GM18868 (cell line): ENCODE measurements around the gene MYH15.
A peak's percentile ranks its signal among the peaks of the same experiment; 100 is the strongest.

ENCODE experiments used
- ATAC-seq: cut with Tn5 transposase; IDR thresholded peaks from one replicate; pipeline ENCODE4 v1.9.1; 2021; ENCODE audit warnings: mild to moderate bottlenecking, moderate library complexity; ENCODE audit not compliant: unreplicated experiment

MYH15 gene

DNA sequence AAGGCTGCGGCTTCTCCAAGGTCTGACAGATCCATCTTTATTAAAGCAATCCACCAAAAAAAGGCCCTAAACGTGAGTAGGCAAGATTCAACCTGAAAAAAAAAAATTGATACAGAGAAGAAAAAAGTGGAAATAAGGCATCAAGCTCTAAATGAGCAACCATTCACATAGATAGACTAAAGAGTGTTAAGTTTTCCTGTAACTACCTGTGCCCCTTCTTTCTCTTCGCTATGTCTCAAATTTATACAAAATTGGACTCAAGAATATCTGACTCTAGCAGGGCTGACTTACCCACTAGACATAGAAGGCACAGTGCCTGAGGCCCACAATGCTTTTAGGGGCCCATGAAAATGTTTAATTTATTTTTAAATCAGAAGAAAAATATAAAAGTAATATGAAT is at the start of gene MYH15:
TSS of gene MYH15 (minus strand) at position 101 of the 400 bp plus-strand sequence. CDS start at position 35, 66 bp downstream.
- no peak for ATAC-seq

DNA sequence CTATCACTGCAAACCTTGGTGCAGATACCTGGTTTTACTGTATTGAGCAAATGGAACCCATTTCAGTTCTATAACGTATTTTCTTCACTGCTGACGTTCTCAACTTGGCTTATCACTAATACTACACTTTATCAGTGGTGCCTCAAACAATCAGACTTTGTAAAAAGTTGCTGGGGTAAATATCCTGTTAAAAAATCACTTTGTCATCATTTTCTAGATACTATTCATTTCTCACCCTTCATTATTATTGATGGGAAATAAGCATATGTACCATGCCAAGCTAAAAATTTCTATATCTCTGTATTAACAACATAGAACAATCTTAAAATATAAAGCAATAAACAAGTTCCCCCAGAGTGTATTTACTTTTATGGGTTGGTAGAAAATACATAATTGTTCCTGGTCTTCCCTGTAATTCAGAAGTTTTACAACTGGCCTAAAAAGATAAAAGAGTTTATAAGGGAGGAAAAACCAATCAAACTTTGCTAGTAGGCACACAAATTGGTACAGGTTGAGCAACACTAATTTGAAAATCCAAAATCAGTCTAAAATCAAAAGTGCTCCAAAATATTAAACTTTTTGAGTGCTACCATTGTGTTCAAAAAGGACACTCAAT is 45.7 kb upstream of the MYH15 start:
- no peak for ATAC-seq

DNA sequence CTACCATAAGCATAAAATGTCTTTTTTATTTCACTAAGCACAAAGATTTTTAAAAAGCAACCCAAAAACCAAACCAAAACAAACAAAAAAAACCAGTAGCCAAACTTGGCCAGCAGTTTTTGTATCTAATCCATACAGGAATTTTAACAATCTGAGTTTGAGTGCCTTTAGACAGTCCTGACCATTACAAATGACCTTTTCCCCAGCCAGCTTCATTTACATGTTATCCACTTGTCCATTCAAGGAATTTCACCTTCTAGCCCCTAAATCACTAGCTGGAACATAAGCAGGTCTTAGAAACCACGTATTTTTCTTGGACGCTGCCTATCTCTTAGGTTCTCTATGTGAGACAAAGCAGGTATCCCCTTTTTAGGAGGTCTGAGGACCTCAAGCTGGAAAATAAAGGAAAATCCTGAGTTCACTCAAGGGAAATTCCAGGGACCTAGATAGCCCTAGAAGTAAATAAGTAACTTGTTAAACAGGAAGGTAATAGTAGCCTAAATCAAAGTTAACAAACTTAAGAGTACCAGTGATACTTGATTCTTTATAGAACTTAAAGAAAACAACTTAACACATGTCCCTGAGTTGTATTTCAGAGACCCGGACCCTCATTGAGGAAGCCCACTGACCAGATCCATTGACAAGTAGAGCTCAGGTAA is 44.6 kb upstream of the MYH15 start:
- no peak for ATAC-seq

- no peak for ATAC-seq
Observed at GRCh38 chr3:108554229-108554628, 43.8 kb upstream of the MYH15 start.

- ATAC-seq, result peak; percentile 76
Observed at GRCh38 chr3:108552267-108553159, 42.1 kb upstream of the MYH15 start.

DNA sequence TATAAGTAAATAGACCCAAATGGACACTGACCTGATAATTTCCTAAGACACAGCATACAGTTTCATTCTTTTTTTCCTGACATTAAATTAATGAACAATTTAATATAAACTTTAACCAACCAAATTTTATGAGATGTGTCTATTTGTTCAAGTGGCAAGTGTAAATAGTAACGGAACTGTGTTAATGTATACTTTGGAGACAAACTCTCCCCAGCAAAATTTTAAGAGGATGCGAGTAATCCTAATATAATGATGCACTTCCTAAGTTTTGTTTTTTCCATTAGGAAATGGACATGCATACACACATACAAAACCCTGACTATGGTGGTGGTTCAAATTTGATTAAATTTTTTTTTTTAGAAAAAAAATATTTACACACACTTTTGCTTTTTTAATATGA is 38.5 kb upstream of the MYH15 start:
- no peak for ATAC-seq

DNA sequence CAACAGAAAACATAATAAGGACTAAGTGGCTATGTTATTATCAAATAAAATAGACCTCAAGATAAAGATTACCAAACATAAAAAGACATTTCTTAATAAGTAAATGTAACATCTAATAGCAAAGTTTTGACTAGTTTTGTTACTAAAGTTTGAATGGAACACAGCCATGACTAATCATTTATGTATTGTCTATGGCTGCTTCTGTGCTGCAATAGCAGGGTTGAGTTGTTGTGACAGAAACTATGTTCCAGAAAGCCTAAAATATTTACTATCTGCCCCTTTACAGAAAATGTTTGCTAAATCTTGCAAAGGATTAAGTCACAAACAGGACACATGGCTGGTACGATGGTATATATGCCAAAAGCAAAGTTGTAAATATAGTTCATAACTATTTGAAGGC is 37.9 kb upstream of the MYH15 start:
- ATAC-seq, result no peak

DNA sequence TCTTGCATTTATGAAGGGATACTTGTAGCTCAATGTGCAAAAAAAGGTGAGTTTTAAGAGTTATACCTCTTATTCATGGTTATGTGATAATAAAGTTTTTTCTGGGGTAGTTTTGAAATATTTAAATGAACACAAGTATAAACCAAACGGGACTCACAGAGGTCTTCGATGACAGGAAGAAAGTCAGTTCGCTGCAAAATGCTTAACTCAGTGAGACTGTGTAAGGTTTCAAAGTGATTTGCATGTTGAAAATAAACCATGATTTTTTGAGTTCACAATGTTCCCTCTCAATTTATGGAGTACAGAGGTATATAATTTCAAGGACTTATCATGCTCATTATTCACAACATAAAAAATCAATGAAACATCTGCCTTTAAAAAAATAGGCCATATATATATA is 36.3 kb upstream of the MYH15 start:
- no peak for ATAC-seq

DNA sequence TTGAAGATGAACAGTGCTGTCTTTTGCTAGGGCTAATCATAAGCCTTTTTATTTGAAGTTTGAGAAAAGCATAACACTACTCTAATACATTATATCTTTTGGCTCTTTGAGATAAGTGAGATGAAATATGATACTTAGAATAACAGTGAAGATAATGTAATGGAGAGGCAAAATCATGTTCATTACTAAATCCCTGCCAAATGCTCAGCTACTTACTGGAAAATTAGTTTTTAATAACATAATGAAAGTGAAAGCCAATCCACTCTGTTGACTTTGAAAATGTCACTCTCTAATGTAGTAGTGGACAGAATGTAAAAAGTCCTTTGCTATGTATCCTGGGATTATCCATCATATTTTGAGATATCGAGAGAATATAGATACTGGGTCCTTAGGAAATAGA is 35.9 kb upstream of the MYH15 start:
- no peak for ATAC-seq

GRCh38 chr3:108538083-108538482 is 27.7 kb upstream of the MYH15 start:
- no peak for ATAC-seq

GRCh38 chr3:108528459-108529252 is 18.3 kb upstream of the MYH15 start:
- ATAC-seq, result peak; percentile 92

- ATAC-seq, result no peak
Observed at GRCh38 chr3:108527817-108528216, 17.4 kb upstream of the MYH15 start.

GRCh38 chr3:108527109-108527508 is 16.7 kb upstream of the MYH15 start:
- no peak for ATAC-seq

DNA sequence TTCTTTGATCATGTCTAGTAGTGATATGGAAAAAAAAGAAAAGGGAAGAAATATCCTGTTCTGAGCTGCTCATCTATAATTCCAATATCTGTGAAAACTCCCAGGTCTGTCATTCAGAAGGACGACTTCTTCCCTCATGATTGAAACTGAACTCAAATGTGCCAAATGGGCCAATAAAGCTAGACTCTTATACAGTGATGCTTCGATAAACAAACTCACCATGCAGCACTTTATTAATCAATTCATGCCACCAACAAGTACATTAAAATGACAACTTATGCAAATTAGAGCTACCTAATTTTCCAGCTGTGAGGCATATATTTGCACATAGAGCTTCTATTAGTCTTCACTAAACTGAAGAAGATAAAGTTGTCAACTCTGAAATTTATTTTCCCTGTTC is 15.6 kb upstream of the MYH15 start:
- ATAC-seq, result no peak

GRCh38 chr3:108525256-108525655 is 14.9 kb upstream of the MYH15 start:
- no peak for ATAC-seq

GRCh38 chr3:108524537-108524936 is 14.1 kb upstream of the MYH15 start:
- no peak for ATAC-seq

DNA sequence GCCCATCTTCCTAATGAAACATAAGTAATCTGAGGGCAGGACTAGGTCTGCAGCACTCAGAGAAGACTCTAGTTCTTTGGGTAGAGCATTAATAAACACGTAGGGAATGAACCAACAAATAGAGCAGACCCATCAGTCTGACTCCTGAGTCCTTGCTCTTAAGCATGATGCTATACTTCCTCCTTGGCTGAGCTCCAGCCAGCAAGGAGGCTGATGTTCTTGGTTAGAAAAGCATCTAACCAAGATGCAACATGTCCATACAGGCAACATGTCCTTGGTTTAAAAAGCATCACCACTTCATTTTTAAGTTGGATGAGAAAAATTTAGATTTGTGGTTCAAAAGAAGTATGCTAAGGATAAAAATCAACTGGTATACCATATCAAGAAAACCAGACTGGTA is 8.5 kb upstream of the MYH15 start:
- no peak for ATAC-seq

- ATAC-seq, result no peak
Observed at GRCh38 chr3:108516881-108517280, 6.5 kb upstream of the MYH15 start.

GRCh38 chr3:108513961-108514360 is 3.6 kb upstream of the MYH15 start:
- no peak for ATAC-seq

DNA sequence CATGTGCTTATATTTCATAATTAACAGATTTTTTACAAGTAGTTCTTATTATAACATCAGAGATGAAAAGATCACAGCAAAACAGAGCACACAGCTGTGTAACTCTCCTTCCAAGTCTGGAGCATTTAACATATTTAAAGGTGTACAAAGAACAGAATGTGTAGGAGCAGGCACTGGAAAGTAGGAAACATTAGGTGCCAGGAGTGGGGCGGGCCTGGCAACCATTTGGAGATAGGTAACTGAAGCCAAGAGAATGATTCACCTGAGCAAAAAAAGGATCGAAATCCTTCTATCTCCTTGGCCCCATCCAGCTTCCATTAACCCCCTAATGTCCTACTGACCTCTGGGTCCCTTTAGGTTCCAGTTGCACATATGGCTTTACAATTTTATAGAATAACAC is 2.3 kb upstream of the MYH15 start:
- no peak for ATAC-seq

DNA sequence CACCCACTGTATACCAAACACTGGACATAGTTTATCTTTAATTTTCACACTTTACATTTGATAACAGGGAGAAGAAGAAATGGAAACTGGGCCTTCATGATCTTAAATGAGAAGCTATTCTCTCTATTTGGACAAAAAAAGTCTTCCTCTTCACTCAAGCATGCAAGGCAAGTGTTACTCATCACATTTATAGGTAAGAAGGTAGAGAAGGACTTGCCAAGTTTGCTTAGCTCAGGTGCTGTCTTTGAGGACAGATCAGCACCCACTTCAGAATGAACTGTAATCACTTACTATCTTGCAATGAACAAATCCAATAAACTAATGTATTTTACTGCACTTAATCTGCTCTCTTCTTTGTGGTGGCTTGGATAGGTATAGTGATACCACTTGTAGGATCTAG is 1.1 kb upstream of the MYH15 start:
- no peak for ATAC-seq
